Measurements from ENCODE around the gene PPP1R27. TPM values are rescaled to one million over a fixed set of nuclear protein-coding genes. Genes with fewer than 3 reads are reported as not detected.

Gene PPP1R27
- total and polyA plus RNA-seq, 12 donors, result 0.11 to 3.1 (median 0.69) TPM; not detected in 6

DNA sequence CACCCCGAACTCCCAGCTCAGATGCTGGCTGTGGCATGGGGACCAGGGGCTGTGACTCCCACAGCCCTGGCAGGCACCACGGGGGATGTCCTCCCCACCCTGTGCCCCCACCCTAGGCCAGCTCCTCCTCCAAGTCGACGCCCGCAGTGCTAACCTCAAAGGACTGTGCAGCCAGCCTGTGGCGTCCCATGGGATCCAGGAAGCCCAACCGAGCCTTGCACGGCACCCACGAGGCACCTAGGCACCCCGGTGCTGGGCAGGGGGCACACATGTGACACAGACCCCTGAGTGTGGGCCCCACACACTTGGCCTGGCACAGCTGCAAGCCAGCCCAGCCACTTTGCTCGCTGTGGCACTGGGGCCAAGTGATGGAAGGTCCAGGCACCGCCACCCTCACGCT is 27.0 kb downstream of the PPP1R27 start:
- no peak for DNase-seq
- 64 to 68% (median 66%) methylated on average over 11 to 13 of the region's 13 CpGs; no CpG with 5 or more reads in 1 of the 4 donors for WGBS, 4 donors
- Histone ChIP-seq H3K9me3 (replicated peaks in 1 of 3) (no peaks in the 10 kb centered on the region), H3K27ac (no peak overlapping the region), H3K36me3 (replicated peaks in 1 of 2) (no peaks in the 10 kb centered on the region), H3K4me3 (no peak overlapping the region), H3K4me1 (replicated peaks in 1 of 2) (peaks cover 0 to 10% of the 10 kb centered on the region in 2 donors), H3K27me3 (peaks cover 35% of the 10 kb centered on the region)
- no peak for TF ChIP-seq POLR2A (IDR thresholded peaks at IDR 0.05)
- TF ChIP-seq, protein P1, sequence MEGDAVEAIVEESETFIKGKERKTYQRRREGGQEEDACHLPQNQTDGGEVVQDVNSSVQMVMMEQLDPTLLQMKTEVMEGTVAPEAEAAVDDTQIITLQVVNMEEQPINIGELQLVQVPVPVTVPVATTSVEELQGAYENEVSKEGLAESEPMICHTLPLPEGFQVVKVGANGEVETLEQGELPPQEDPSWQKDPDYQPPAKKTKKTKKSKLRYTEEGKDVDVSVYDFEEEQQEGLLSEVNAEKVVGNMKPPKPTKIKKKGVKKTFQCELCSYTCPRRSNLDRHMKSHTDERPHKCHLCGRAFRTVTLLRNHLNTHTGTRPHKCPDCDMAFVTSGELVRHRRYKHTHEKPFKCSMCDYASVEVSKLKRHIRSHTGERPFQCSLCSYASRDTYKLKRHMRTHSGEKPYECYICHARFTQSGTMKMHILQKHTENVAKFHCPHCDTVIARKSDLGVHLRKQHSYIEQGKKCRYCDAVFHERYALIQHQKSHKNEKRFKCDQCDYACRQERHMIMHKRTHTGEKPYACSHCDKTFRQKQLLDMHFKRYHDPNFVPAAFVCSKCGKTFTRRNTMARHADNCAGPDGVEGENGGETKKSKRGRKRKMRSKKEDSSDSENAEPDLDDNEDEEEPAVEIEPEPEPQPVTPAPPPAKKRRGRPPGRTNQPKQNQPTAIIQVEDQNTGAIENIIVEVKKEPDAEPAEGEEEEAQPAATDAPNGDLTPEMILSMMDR (IDR thresholded peaks at IDR 0.05), result no peak
- intact Hi-C loops (cut with DNase I), result no loop called here

DNA sequence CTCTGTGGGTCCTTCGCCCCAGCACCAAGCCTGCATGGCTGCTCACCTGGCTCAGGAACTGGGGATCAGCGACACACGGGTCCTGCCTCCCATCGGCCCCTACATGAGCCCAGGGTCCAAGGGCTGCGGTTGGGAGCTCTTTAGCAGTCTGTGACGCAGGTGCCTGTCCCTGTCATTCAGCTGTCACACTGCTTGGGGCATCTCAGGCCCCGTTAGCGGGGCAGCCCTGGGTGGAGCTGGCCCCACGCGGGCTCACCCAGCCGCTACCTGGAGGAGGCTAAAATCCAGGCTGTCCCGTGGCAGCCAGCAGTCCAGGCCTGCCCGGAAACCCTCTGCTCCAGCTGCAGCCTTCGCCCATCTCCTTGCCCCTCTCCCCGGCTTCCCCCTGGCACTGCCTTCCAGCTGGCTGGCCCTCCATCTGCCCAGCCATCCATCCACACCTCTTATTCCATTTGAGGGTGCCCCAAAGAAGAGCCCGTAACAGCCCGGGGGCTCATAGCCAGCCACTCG is 27.6 kb downstream of the PPP1R27 start:
- intact Hi-C loops (cut with DNase I), result no loop called here
- TF ChIP-seq, protein P1 (IDR thresholded peaks at IDR 0.05), result no peak
- TF ChIP-seq POLR2A (IDR thresholded peaks at IDR 0.05), result no peak
- no peak overlapping the region for H3K27ac ChIP-seq
- peaks cover 35% of the 10 kb centered on the region for H3K27me3 ChIP-seq
- H3K4me3 ChIP-seq, result no peak overlapping the region
- peaks cover 0 to 10% of the 10 kb centered on the region in 2 donors for H3K4me1 ChIP-seq (replicated peaks in 1 of 2)
- no peaks in the 10 kb centered on the region for H3K9me3 ChIP-seq (replicated peaks in 1 of 3)
- H3K36me3 ChIP-seq (replicated peaks in 1 of 2), result no peaks in the 10 kb centered on the region
- DNase-seq, result no peak
- 49 to 54% (median 50%) methylated on average over 7 to 18 of the region's 18 CpGs for WGBS, 4 donors

DNA sequence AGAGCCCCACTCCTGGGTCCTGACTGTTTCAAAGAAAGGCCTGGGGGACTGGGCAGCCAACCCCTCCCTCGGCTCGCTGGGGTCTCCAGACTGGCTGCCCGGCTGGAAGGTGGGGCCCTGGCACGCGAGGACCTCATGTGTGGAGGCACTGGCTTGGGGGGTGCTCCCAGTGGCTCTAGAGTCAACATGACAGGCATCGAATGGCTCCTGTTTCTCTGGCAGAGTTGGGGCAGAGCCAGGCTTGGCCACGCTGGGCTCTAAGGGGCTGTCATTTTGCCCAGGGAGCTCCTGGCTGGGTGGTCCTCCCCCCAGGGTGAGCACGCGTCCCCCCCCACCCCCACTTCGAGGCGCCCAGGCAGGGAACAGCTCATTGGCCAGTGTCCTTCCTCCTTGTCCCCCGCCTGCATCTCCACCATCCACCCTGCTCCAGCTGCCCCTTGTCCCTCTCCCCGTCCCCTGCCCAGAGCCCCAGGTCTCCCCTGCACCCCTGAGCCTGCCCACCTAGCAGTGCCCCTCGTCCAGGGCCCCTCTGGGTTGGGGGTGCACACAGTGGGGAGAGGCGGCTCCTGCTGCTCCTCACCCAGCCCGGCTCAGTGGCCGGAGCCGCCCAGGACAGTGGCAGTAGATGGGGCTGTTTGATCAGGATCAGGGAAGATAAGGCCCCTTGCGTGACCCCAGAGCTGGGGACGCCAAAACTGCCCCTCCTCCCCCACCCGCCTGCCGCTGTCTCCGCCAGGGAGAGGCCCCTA is 28.2 kb downstream of the PPP1R27 start:
- Histone ChIP-seq H3K4me1 (replicated peaks in 1 of 2) (peaks cover 0 to 10% of the 10 kb centered on the region in 2 donors), H3K9me3 (replicated peaks in 1 of 3) (no peaks in the 10 kb centered on the region), H3K27ac (no peak overlapping the region), H3K27me3 (peaks cover 36% of the 10 kb centered on the region), H3K4me3 (no peak overlapping the region), H3K36me3 (replicated peaks in 1 of 2) (no peaks in the 10 kb centered on the region)
- no peak for DNase-seq
- no peak for TF ChIP-seq POLR2A (IDR thresholded peaks at IDR 0.05)
- TF ChIP-seq, protein P1 (IDR thresholded peaks at IDR 0.05), result no peak
- 21 to 51% (median 24%) methylated on average over 5 to 23 of the region's 23 CpGs for WGBS, 4 donors
- intact Hi-C loops (cut with DNase I), result no loop called here

DNA sequence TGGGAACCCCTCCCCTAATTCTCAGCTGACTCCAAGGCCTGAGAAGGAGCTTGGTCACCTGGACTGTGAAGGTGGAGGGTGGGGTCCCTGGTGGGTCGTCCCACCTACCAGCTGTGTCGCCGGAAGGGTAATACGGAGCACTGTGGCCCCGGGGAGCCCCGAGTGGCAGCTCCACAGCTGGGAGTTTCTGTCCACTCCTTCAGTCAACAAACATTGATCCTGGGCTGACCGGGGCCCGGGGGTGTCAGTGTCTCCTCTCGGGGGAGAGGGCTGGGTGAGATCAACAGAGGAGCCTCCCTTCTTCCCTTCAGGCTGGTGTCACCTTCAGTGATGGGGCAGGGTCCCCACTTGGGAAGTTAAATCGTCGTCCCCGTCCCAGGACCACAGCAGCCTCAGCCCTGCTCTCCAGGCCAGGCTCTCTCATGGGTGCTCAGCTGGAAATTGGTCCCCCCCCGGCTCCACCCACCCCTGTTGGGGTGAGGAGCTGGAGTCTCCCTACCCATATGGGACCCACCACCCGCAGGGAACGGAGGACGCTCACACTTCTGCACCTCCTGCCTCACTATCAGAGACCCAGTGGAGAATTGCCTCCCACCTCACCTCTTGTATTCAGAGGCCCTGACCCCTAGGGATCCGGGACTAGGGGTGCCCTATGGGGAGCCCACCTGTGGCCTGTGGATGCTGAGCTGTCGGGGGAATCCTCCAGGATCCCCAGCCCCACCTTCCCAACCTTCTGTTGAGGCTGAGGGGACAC is 29.0 kb downstream of the PPP1R27 start:
- H3K4me3 ChIP-seq, result no peak overlapping the region
- TF ChIP-seq POLR2A (IDR thresholded peaks at IDR 0.05), result no peak
- TF ChIP-seq, protein P1 (IDR thresholded peaks at IDR 0.05), result no peak
- H3K27ac ChIP-seq, result no peak overlapping the region
- intact Hi-C loops (cut with DNase I), result no loop called here
- no peaks in the 10 kb centered on the region for H3K36me3 ChIP-seq (replicated peaks in 1 of 2)
- WGBS, 4 donors, result 60 to 75% (median 67%) methylated on average over 8 to 18 of the region's 18 CpGs
- no peaks in the 10 kb centered on the region for H3K9me3 ChIP-seq (replicated peaks in 1 of 3)
- no peak for DNase-seq
- H3K27me3 ChIP-seq, result peaks cover 34% of the 10 kb centered on the region
- peaks cover 0 to 10% of the 10 kb centered on the region in 2 donors for H3K4me1 ChIP-seq (replicated peaks in 1 of 2)
